Right kidney (tissue), 1 donor: Measurements from ENCODE around the gene RAB1A.

Experiments
- DNase-seq: peaks from one replicate; pipeline ENCODE4 v3.0.0-alpha.2; 2016

The RAB1A gene

DNA sequence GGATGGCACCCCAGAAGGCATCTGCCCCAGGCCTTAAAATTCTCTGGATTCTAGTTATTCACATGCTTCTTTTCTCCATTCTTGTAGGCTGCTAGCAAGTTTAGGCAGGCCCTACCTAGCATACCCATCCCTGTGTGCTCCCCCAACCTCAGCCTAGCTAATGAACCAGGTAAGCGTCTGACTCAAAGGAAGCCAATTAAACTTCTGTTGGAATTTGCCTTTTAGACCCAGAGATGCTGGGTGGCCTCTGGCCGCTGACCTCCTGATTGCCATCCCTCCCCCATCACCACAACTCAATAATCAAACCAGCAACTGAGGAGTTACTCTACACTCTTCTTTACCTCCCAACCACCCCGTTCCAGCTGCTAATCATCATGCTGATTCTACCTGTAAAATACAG lies 92.7 kb downstream of the RAB1A start:
- no peak for DNase-seq
